ENCODE data around the gene CCDC15.
A peak's percentile ranks its signal among the peaks of the same experiment; 100 is the strongest.
"Not testable (repeated sequence)": the region's sequence is repeated elsewhere in the genome, so short reads cannot be mapped to it uniquely, and the experiment has no call there.

The CCDC15 gene

GRCh38 chr11:124942466-124943253 lies 11.3 kb upstream of the CCDC15 start:
- DNase-seq (ENCODE audit: low read depth) = no peak

- DNase-seq (ENCODE audit: low read depth) = no peak
These were observed 10.8 kb upstream of the CCDC15 start for GRCh38 chr11:124943254-124943616.

- no peak for DNase-seq (ENCODE audit: low read depth)
These were observed 10.3 kb upstream of the CCDC15 start for GRCh38 chr11:124943741-124944140.

GRCh38 chr11:124944565-124944964 lies 9.4 kb upstream of the CCDC15 start:
- DNase-seq (ENCODE audit: low read depth) = no peak

GRCh38 chr11:124945826-124946225 lies 8.2 kb upstream of the CCDC15 start:
- no peak for DNase-seq (ENCODE audit: low read depth)

- no peak for DNase-seq (ENCODE audit: low read depth)
These were observed 7.3 kb upstream of the CCDC15 start for GRCh38 chr11:124946735-124947141.

GRCh38 chr11:124950601-124951330 lies 3.2 kb upstream of the CCDC15 start:
- DNase-seq (ENCODE audit: low read depth) = no peak

GRCh38 chr11:124951341-124951740 lies 2.7 kb upstream of the CCDC15 start:
- DNase-seq (ENCODE audit: low read depth) = no peak

GRCh38 chr11:124954590-124954955 lies 571 bp downstream of the CCDC15 start:
- DNase-seq (ENCODE audit: low read depth) = no peak

- no peak for DNase-seq (ENCODE audit: low read depth)
These were observed 1.0 kb downstream of the CCDC15 start for GRCh38 chr11:124955035-124955434.

GRCh38 chr11:124961972-124962609 lies 8.1 kb downstream of the CCDC15 start:
- DNase-seq (ENCODE audit: low read depth) = peak; percentile 63

GRCh38 chr11:124968197-124968596 lies 14.2 kb downstream of the CCDC15 start:
- not testable (repeated sequence) for DNase-seq (ENCODE audit: low read depth)

- no peak for DNase-seq (ENCODE audit: low read depth)
These were observed 16.9 kb downstream of the CCDC15 start for GRCh38 chr11:124970925-124971324.

- no peak for DNase-seq (ENCODE audit: low read depth)
These were observed 17.8 kb downstream of the CCDC15 start for GRCh38 chr11:124971810-124972209.

- no peak for DNase-seq (ENCODE audit: low read depth)
These were observed 22.5 kb downstream of the CCDC15 start for GRCh38 chr11:124976531-124976930.

- DNase-seq (ENCODE audit: low read depth) = no peak
These were observed 23.0 kb downstream of the CCDC15 start for GRCh38 chr11:124977006-124977405.

- no peak for DNase-seq (ENCODE audit: low read depth)
These were observed 24.3 kb downstream of the CCDC15 start for GRCh38 chr11:124978316-124978715.

GRCh38 chr11:124982043-124982442 lies 28.0 kb downstream of the CCDC15 start:
- no peak for DNase-seq (ENCODE audit: low read depth)

GRCh38 chr11:124983674-124984511 lies 29.9 kb downstream of the CCDC15 start:
- DNase-seq (ENCODE audit: low read depth) = no peak

GRCh38 chr11:124984512-124984854 lies 30.5 kb downstream of the CCDC15 start:
- DNase-seq (ENCODE audit: low read depth) = no peak

GRCh38 chr11:124987096-124987495 lies 33.1 kb downstream of the CCDC15 start:
- DNase-seq (ENCODE audit: low read depth) = no peak

GRCh38 chr11:124988063-124988462 lies 34.1 kb downstream of the CCDC15 start:
- DNase-seq (ENCODE audit: low read depth) = no peak

All from non-pigmented ciliary epithelial cell (primary cell).